GM13976 (cell line): Measurements from ENCODE around the gene TMEM79.

ENCODE experiments used
- DNase-seq: peaks from one replicate; pipeline ENCODE4 v3.0.0; 2012; ENCODE audit warnings: low spot score
- CTCF ChIP-seq: IDR thresholded peaks from 2 replicates; pipeline ENCODE4 v1.5.1; 2012; ENCODE audit warnings: borderline replicate concordance, mild to moderate bottlenecking; ENCODE audit not compliant: insufficient read depth; ENCODE audit errors: extremely low read depth, missing control alignments, control extremely low read depth
- in situ Hi-C: fragments of 300-500 bp; cut with MboI; formaldehyde crosslinking; loops from one replicate; pipeline ENCODE4 v1.12.0; 2022; ENCODE audit warnings: low sequenced_read_pairs, mixed read lengths, inconsistent platforms; ENCODE audit not compliant: unreplicated experiment

TMEM79 gene

GRCh38 chr1:156337888-156338179 is 53.7 kb downstream of the TMEM79 start:
- no peak for DNase-seq
- in situ Hi-C loops: no loop called here
- no peak for TF ChIP-seq CTCF

GRCh38 chr1:156338180-156338976 is 54.3 kb downstream of the TMEM79 start, which contains the start of the genes CCT3 and TSACC:
CCT3 (minus strand) TSS chr1:156338292; CDS start chr1:156338184, 108 bp downstream.
TSACC (plus strand) TSS chr1:156338526; CDS start chr1:156339758, 1,232 bp downstream.
- TF ChIP-seq CTCF: no peak
- in situ Hi-C loops: no loop called here
- DNase-seq: peak; percentile 98
